Tibial nerve (tissue), 4 donors: ENCODE measurements around the gene ELP4.

Experiments
- CTCF ChIP-seq, 5 experiments: fragments of 200-600 bp in 3 of 5; fragments of 450-650 bp in 2 of 5; sonication (generic) in 3 of 5; IDR thresholded peaks; one replicate each; pipeline ENCODE4 v1.5.1; 2016 to 2019; ENCODE audit warnings: antibody characterized with exemption in 5 of 5, mild to moderate bottlenecking in 3 of 5, moderate library complexity in 2 of 5
- EP300 ChIP-seq, 2 donors: sonication (generic); formaldehyde crosslinking; IDR thresholded peaks; one replicate each; pipeline ENCODE4 v1.6.1; 2017; ENCODE audit warnings: antibody characterized with exemption in 2 of 2, mild to moderate bottlenecking in 1 of 2
- POLR2A ChIP-seq, 2 donors: fragments of 450-650 bp; IDR thresholded peaks; one replicate each; pipeline ENCODE4 v1.6.1; 2017; ENCODE audit warnings: antibody characterized with exemption in 2 of 2, mild to moderate bottlenecking in 2 of 2, moderate library complexity in 2 of 2

GRCh38 chr11:31641477-31642062 lies 132.0 kb downstream of the ELP4 start:
- TF ChIP-seq CTCF (IDR thresholded peaks at IDR 0.05) (peak in 2 of 5 experiments; percentile 7 to 26), EP300 (IDR thresholded peaks at IDR 0.05) (no peak), POLR2A (IDR thresholded peaks at IDR 0.05) (no peak)
